Natural killer cell (primary cell): ENCODE data around the gene MTMR12. TPM values are rescaled to one million over a fixed set of nuclear protein-coding genes. Genes with fewer than 3 reads are reported as not detected.

Source experiments
- ATAC-seq, 3 donors: fragments of 150-1000 bp in 2 of 3; fragments of 200-7000 bp in 1 of 3; cut with Tn5 transposase; 1 replicate in 1 of 3; 2 replicates in 2 of 3; pipeline ENCODE4 v1.10.0; 2021; ENCODE audit warnings: mild to moderate bottlenecking in 2 of 3, moderate library complexity in 2 of 3
- DNase-seq, 2 donors: peaks; one replicate each; pipeline versions ENCODE4 v3.0.0 to v3.0.0-alpha.2; 2013 to 2021; ENCODE audit warnings: mixed read lengths in 1 of 2
- H3K27ac ChIP-seq: one replicate; pipeline ENCODE4 v1.5.1; 2013; ENCODE audit warnings: mild to moderate bottlenecking, low read length
- H3K27me3 ChIP-seq: one replicate; pipeline ENCODE4 v1.6.1; 2013; ENCODE audit warnings: low read length; ENCODE audit not compliant: control insufficient read depth, insufficient read depth
- H3K36me3 ChIP-seq: one replicate; pipeline ENCODE4 v1.6.1; 2013; ENCODE audit warnings: low read length; ENCODE audit not compliant: control insufficient read depth, insufficient read depth
- H3K4me1 ChIP-seq: one replicate; pipeline ENCODE4 v1.6.1; 2013; ENCODE audit warnings: low read length; ENCODE audit not compliant: control insufficient read depth, insufficient read depth
- H3K4me3 ChIP-seq: one replicate; pipeline ENCODE4 v1.5.1; 2013; ENCODE audit warnings: low read length
- H3K9me3 ChIP-seq: one replicate; pipeline ENCODE4 v1.6.1; 2013; ENCODE audit warnings: low read length; ENCODE audit not compliant: control insufficient read depth, insufficient read depth
- H3K27ac Mint-ChIP-seq, 2 donors: one replicate each; pipeline ENCODE4 v1.8.0; 2022; ENCODE audit warnings: mild to moderate bottlenecking in 2 of 2, mixed read lengths in 2 of 2, moderate library complexity in 1 of 2
- H3K27me3 Mint-ChIP-seq, 2 donors: one replicate each; pipeline ENCODE4 v1.8.0; 2022; ENCODE audit warnings: low read depth in 2 of 2, mixed read lengths in 2 of 2
- H3K36me3 Mint-ChIP-seq: one replicate; pipeline ENCODE4 v1.8.0; 2022; ENCODE audit warnings: mixed read lengths
- H3K4me1 Mint-ChIP-seq, 2 donors: one replicate each; pipeline ENCODE4 v1.8.0; 2022; ENCODE audit warnings: mixed read lengths in 2 of 2
- H3K4me3 Mint-ChIP-seq: one replicate; pipeline ENCODE4 v1.8.0; 2022; ENCODE audit warnings: mild to moderate bottlenecking, moderate library complexity, mixed read lengths
- H3K9me3 Mint-ChIP-seq, 2 donors: one replicate each; pipeline ENCODE4 v1.8.0; 2022; ENCODE audit warnings: mixed read lengths in 2 of 2
- CTCF ChIP-seq: fragments of 200-600 bp; IDR thresholded peaks from one replicate; pipeline ENCODE4 v1.8.0; 2022; ENCODE audit warnings: antibody characterized with exemption
- WGBS: methylation state at CpG from one replicate; pipeline ENCODE4 v1.1.7; 2013; ENCODE audit warnings: missing lambda C conversion rate; ENCODE audit not compliant: insufficient coverage; 5-methylcytosine and 5-hydroxymethylcytosine counted together
- intact Hi-C: fragments of 100-400 bp; cut with micrococcal nuclease; formaldehyde crosslinking; loops from one replicate; pipeline ENCODE4 v1.14.2; 2022
- total RNA-seq, 4 donors: library from RNA; stranded (reverse); fragments of 120-200 nt in 1 of 4; gene quantifications; one replicate each; pipeline versions ENCODE4 v1.2.3 to v1.2.4, GENCODE V29; 2013 to 2022

Gene MTMR12
- total RNA-seq, 3 donors from 2014 or later (not counting 1 experiment from before 2014, with no cell fraction given): 36.9 to 47.7 (median 39.8) TPM

DNA sequence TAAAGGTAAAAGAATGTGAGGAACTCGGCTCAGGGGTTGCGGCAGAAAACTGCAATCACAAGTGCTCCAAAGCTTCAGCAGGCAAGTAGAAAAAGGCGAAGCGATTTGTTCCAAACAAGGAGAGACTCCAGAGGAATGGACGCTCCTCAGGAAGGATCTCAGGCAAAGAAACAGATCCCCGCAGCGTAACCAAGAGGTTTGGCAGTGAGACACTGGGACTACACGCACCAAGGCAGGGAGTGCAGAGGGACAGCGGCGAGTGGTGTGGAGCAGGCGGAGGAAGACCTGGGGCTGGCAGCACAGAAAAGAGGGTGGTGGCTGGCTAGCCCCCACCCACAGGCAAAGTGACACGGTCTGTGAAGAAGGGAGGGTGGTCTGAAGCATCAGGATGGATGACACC lies 83.9 kb downstream of the MTMR12 start:
- intact Hi-C loops: no loop called here
- WGBS: 96% methylated on average over 12 of the region's 12 CpGs

DNA sequence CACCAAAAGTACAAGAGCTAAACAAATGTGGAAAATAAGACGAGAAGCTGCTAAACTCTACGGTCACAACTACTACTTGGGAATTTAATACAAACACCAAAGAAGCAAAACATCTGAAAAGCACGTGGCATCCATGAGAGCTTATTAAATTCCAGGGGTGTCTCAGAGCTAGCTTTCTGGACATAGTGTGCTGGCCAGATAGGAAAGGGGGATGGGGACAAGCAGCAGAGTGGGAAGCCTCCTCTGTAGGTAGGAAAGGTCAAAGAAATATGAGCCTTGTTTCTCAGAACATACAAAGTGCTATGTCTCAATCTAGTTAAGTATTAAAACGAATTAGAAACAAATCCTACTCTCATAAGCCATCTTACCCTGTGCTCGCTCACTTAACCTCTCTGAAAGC lies 87.3 kb downstream of the MTMR12 start:
- DNase-seq (no peak), ATAC-seq (no peak)
- Histone ChIP-seq H3K27me3 (no peaks in the 10 kb centered on the region), H3K27ac (no peak overlapping the region), H3K9me3 (no peaks in the 10 kb centered on the region), H3K4me3 (no peak overlapping the region), H3K36me3 (peaks cover 15% of the 10 kb centered on the region), H3K4me1 (no peaks in the 10 kb centered on the region)
- Mint-ChIP-seq H3K27ac (no peak overlapping the region), H3K9me3 (no peaks in the 10 kb centered on the region), H3K36me3 (peaks cover 6% of the 10 kb centered on the region), H3K4me3 (no peak overlapping the region), H3K4me1 (peaks cover under 1% of the 10 kb centered on the region in 2 donors), H3K27me3 (no peaks in the 10 kb centered on the region)
- intact Hi-C loops: no loop called here
- WGBS: 99% methylated on average over 5 of the region's 5 CpGs
- no peak for TF ChIP-seq CTCF

More for the DNA sequence above, 83.9 kb downstream of the MTMR12 start:
- Mint-ChIP-seq H3K36me3 (peaks cover 6% of the 10 kb centered on the region), H3K9me3 (no peaks in the 10 kb centered on the region), H3K4me3 (no peak overlapping the region), H3K27me3 (no peaks in the 10 kb centered on the region), H3K4me1 (peaks cover 26 to 30% of the 10 kb centered on the region in 2 donors), H3K27ac (peak overlapping the region; percentile 21 to 39)
- H3K27ac ChIP-seq: no peak overlapping the region
- no peak for DNase-seq
- TF ChIP-seq CTCF: no peak
- H3K4me3 ChIP-seq: no peak overlapping the region
- H3K4me1 ChIP-seq: peaks cover 22% of the 10 kb centered on the region
- no peaks in the 10 kb centered on the region for H3K27me3 ChIP-seq
- no peaks in the 10 kb centered on the region for H3K9me3 ChIP-seq
- no peak for ATAC-seq
- H3K36me3 ChIP-seq: peaks cover 20% of the 10 kb centered on the region

DNA sequence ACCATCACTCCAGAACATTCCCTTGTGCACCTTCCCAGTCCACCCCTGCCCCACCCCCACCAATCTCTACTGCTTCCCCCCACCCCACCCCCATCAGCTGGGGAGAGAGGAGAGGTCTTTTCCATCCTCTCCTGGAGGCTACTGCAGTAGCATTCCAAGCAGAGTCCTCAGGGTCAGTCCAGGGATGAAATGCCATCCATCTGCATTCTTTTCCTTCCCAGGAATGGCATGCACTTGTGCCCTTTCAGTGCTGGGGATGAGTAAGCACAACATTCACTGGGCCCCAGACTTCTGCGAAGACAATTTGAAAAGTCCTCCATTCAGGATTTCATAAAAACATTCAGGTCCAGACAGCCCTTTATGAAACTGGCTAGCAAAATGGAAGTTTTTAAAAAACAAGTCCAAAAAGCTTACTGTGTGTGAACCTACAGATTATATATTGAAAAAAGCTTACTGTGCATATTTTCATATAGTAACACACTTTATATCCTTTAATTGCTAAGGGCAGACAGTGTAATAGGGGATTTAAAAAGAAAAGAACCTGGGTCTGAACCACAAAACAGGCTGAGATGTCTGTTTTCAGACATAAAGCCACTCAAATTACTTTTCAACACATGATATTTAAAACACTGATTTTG lies 88.6 kb downstream of the MTMR12 start:
- Mint-ChIP-seq H3K27ac (no peak overlapping the region), H3K36me3 (peaks cover 6% of the 10 kb centered on the region), H3K9me3 (no peaks in the 10 kb centered on the region), H3K4me3 (no peak overlapping the region), H3K4me1 (no peaks in the 10 kb centered on the region), H3K27me3 (no peaks in the 10 kb centered on the region)
- TF ChIP-seq CTCF: no peak
- 93% methylated on average over 1 of the region's 1 CpG for WGBS
- intact Hi-C loops: no loop called here
- Histone ChIP-seq H3K9me3 (no peaks in the 10 kb centered on the region), H3K27me3 (no peaks in the 10 kb centered on the region), H3K4me1 (no peaks in the 10 kb centered on the region), H3K4me3 (no peak overlapping the region), H3K36me3 (peaks cover 3% of the 10 kb centered on the region), H3K27ac (no peak overlapping the region)
- ATAC-seq (no peak), DNase-seq (no peak)
